Bronchial epithelial cell (primary cell): Measurements from ENCODE around the gene CNTN1. TPM values are rescaled to one million over a fixed set of nuclear protein-coding genes. Genes with fewer than 3 reads are reported as not detected.

Source experiments
- DNase-seq: peaks from one replicate; pipeline ENCODE4 v3.0.0-alpha.2; 2010; ENCODE audit warnings: low read depth
- FAIRE-seq: peaks from 2 replicates; lab custom pipeline; 2011; peaks lifted over from hg19 to GRCh38; lab: Jason Lieb, UNC
- H3K27me3 ChIP-seq: 2 replicates; pipeline ENCODE4 v1.5.1; 2011; ENCODE audit warnings: low read length; ENCODE audit not compliant: control insufficient read depth, insufficient read depth
- H3K36me3 ChIP-seq: 2 replicates; pipeline ENCODE4 v1.5.1; 2011; ENCODE audit warnings: low read length; ENCODE audit not compliant: control insufficient read depth, insufficient read depth
- H3K4me3 ChIP-seq: 2 replicates; pipeline ENCODE4 v1.5.1; 2011; ENCODE audit warnings: mild to moderate bottlenecking, low read depth, low read length, control low read depth
- total RNA-seq: library from RNA; depleted of rRNA; stranded (reverse); fragments of >200 nt; gene quantifications from 2 replicates; pipeline ENCODE4 v1.2.1, GENCODE V29; 2014
- TF ChIP-seq, protein P1 (sequence below): IDR thresholded peaks from 2 replicates; pipeline ENCODE4 v1.5.1; 2011; ENCODE audit warnings: mild to moderate bottlenecking, moderate library complexity, low read length, control low read depth, inconsistent platforms; ENCODE audit not compliant: insufficient read depth, severe bottlenecking

The CNTN1 gene
- total RNA-seq, 1 donor from 2014 or later: 2.4 TPM

DNA sequence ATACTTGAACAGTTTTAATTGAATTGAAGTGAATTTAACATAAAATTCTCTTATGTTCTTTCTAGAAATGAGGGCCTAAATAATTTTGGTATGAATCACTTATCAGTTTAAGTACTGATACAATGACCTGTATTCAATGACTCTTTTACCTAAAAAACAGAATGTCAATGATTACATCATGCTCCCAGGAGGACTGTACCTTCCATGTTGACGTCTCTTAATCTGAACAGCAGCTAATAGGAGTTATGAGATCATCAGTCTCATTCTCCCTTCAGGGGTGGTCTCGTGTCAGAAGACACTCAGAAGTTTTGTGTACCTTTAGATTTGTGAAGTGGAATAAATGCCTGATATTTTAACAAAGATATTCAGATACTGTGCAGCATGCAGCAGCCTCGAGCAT, 206.3 kb downstream of the CNTN1 start:
- DNase-seq: no peak
- FAIRE-seq: no peak
- TF ChIP-seq, protein P1, sequence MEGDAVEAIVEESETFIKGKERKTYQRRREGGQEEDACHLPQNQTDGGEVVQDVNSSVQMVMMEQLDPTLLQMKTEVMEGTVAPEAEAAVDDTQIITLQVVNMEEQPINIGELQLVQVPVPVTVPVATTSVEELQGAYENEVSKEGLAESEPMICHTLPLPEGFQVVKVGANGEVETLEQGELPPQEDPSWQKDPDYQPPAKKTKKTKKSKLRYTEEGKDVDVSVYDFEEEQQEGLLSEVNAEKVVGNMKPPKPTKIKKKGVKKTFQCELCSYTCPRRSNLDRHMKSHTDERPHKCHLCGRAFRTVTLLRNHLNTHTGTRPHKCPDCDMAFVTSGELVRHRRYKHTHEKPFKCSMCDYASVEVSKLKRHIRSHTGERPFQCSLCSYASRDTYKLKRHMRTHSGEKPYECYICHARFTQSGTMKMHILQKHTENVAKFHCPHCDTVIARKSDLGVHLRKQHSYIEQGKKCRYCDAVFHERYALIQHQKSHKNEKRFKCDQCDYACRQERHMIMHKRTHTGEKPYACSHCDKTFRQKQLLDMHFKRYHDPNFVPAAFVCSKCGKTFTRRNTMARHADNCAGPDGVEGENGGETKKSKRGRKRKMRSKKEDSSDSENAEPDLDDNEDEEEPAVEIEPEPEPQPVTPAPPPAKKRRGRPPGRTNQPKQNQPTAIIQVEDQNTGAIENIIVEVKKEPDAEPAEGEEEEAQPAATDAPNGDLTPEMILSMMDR: no peak

DNA sequence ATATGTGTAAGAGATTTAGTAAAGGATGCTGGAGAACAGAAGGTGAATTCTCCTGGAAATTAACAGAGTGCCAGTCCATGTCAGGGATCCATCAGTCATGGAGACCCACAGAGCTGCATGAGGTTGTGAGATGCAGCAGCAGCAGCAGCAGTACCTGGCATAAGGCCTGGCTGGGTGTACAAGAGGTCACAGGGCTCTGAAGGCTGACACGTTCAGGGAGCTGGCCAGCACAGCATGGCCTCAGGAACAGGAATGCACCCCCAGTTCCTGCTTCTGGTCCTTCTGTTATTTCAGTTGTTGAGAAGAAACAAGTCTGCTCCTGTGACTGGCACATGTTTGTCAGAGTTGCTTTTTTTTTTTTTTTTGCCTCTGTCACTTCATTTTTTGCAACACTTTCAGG, 210.8 kb downstream of the CNTN1 start:
- FAIRE-seq: no peak
- no peak for DNase-seq
- TF ChIP-seq, protein P1: no peak
- no peaks in the 10 kb centered on the region for H3K27me3 ChIP-seq
- H3K4me3 ChIP-seq: no peak overlapping the region
- no peaks in the 10 kb centered on the region for H3K36me3 ChIP-seq

More for the DNA sequence above, 206.3 kb downstream of the CNTN1 start:
- Histone ChIP-seq H3K4me3 (no peak overlapping the region), H3K27me3 (no peaks in the 10 kb centered on the region), H3K36me3 (no peaks in the 10 kb centered on the region)

DNA sequence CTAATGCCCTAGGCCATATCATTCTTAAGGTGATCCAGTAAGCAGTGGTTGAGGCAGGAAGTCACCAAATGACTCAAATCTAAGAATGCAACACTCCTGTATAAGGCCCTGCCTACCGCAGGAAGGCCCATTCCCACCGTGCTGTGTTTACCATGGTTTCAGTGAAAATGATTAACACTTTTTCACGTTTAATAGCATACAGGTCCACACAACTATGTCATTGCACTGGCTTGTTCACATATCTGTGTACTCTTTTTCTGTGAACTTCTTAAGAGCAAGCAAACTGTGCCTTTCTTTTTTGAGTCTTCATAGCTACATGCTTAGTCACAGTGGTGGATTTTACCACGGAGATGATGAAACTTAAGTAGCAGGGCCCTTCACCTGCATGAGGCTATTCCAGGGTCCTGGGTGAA, 214.9 kb downstream of the CNTN1 start:
- H3K4me3 ChIP-seq: no peak overlapping the region
- DNase-seq (peak; percentile 97), FAIRE-seq (no peak)
- no peaks in the 10 kb centered on the region for H3K36me3 ChIP-seq
- H3K27me3 ChIP-seq: no peaks in the 10 kb centered on the region
- TF ChIP-seq, protein P1: no peak

DNA sequence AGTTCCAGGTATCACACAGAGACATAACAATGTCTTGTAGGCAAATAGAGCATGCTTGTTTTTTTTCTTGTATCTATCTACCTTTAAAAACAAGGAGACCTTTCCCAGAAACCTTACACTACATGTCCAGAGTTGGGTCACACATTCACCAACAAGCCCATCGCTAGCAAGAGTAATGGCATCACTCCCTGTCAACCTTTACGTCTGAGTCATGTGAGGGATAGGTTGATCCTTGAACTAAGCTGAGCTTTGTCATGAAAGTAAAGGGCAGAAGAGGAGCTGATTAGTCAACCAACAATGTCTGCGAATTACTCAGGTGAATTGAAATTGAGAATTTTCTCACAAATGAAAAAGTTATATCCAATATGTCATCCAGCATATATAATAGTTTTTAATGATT, 219.4 kb downstream of the CNTN1 start:
- TF ChIP-seq, protein P1: no peak
- H3K27me3 ChIP-seq: no peaks in the 10 kb centered on the region
- DNase-seq (peak; percentile 75), FAIRE-seq (no peak)
- no peaks in the 10 kb centered on the region for H3K36me3 ChIP-seq
- no peak overlapping the region for H3K4me3 ChIP-seq

DNA sequence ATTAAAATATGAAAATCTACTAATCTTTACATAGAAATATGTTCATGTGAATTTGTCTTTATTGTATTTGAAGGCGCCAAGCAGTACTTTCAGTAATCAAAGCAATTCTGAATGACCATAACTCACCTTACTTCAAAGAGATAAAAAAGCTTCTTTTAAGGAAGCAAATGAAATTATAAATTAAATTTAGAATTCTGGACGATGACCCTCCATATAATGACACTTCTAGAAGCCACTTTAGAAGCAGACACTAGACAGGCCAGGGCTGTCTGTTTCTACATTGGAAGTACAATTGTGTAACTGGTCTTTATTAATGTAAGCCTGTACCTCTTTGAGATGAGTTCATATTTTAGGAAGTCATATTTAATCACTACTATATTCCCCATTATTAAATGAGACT, 222.9 kb downstream of the CNTN1 start:
- no peak for DNase-seq

More for the DNA sequence above, 222.9 kb downstream of the CNTN1 start:
- FAIRE-seq: no peak
- no peaks in the 10 kb centered on the region for H3K36me3 ChIP-seq
- no peaks in the 10 kb centered on the region for H3K27me3 ChIP-seq
- no peak overlapping the region for H3K4me3 ChIP-seq
- TF ChIP-seq, protein P1: no peak
